H9 (cell line): ENCODE results near the gene CROCC2. TPM values are rescaled to one million over a fixed set of nuclear protein-coding genes. Genes with fewer than 3 reads are reported as not detected.

Experiments
- DNase-seq: peaks from one replicate; pipeline ENCODE4 v3.0.0-alpha.2; 2017
- H2AFZ ChIP-seq: one replicate; pipeline ENCODE4 v1.6.1; 2013; ENCODE audit warnings: mild to moderate bottlenecking, low read length, control low read depth, moderate library complexity
- H2AK5ac ChIP-seq: 2 replicates; pipeline ENCODE4 v1.6.1; 2013; ENCODE audit warnings: low read length, control low read depth, mixed read lengths; ENCODE audit not compliant: insufficient read length
- H2BK120ac ChIP-seq: one replicate; pipeline ENCODE4 v1.6.1; 2013; ENCODE audit warnings: low read depth, mild to moderate bottlenecking, low read length, control low read depth, inconsistent platforms; ENCODE audit not compliant: poor library complexity, severe bottlenecking
- H2BK12ac ChIP-seq: 2 replicates; pipeline ENCODE4 v1.6.1; 2013; ENCODE audit warnings: low read length, control low read depth, mixed read lengths, low read depth; ENCODE audit not compliant: insufficient read length
- H2BK15ac ChIP-seq: 2 replicates; pipeline ENCODE4 v1.6.1; 2013; ENCODE audit warnings: low read depth, low read length, control low read depth
- H2BK20ac ChIP-seq: one replicate; pipeline ENCODE4 v1.6.1; 2013; ENCODE audit warnings: low read depth, mild to moderate bottlenecking, low read length, control low read depth, inconsistent platforms; ENCODE audit not compliant: poor library complexity, severe bottlenecking
- H2BK5ac ChIP-seq: 2 replicates; pipeline ENCODE4 v1.6.1; 2013; ENCODE audit warnings: low read length, control low read depth, mixed read lengths; ENCODE audit not compliant: insufficient read length
- H3K14ac ChIP-seq: 2 replicates; pipeline ENCODE4 v1.6.1; 2013; ENCODE audit warnings: low read length, control low read depth; ENCODE audit not compliant: insufficient read depth
- H3K18ac ChIP-seq: 2 replicates; pipeline ENCODE4 v1.6.1; 2013; ENCODE audit warnings: low read depth, mild to moderate bottlenecking, mixed read lengths, low read length, control low read depth; ENCODE audit not compliant: insufficient read length
- H3K23ac ChIP-seq: 2 replicates; pipeline ENCODE4 v1.6.1; 2013; ENCODE audit warnings: low read length, control low read depth, mixed read lengths, low read depth; ENCODE audit not compliant: insufficient read length
- H3K23me2 ChIP-seq: 2 replicates; pipeline ENCODE4 v1.6.1; 2013; ENCODE audit warnings: low read depth, mild to moderate bottlenecking, mixed read lengths, low read length, control low read depth; ENCODE audit not compliant: insufficient read length, poor library complexity, severe bottlenecking
- H3K27ac ChIP-seq: 2 replicates; pipeline ENCODE4 v1.5.1; 2013; ENCODE audit warnings: low read length, control low read depth, mixed read lengths, low read depth; ENCODE audit not compliant: insufficient read length
- H3K27me3 ChIP-seq: 2 replicates; pipeline ENCODE4 v1.6.1; 2013; ENCODE audit warnings: low read length, control low read depth, inconsistent platforms; ENCODE audit not compliant: insufficient read depth
- H3K4ac ChIP-seq: 2 replicates; pipeline ENCODE4 v1.6.1; 2013; ENCODE audit warnings: low read depth, mild to moderate bottlenecking, control low read depth, inconsistent platforms, low read length, moderate library complexity
- H3K4me1 ChIP-seq: 2 replicates; pipeline ENCODE4 v1.6.1; 2013; ENCODE audit warnings: low read length, control low read depth, inconsistent platforms; ENCODE audit not compliant: insufficient read depth
- H3K4me2 ChIP-seq: 2 replicates; pipeline ENCODE4 v1.6.1; 2013; ENCODE audit warnings: low read length, control low read depth, mixed read lengths; ENCODE audit not compliant: insufficient read length, insufficient read depth
- H3K56ac ChIP-seq: 2 replicates; pipeline ENCODE4 v1.6.1; 2013; ENCODE audit warnings: low read depth, mild to moderate bottlenecking, mixed read lengths, low read length, control low read depth; ENCODE audit not compliant: insufficient read length
- H3K79me1 ChIP-seq: 2 replicates; pipeline ENCODE4 v1.6.1; 2013; ENCODE audit warnings: low read depth, mild to moderate bottlenecking, moderate library complexity, low read length, control low read depth, inconsistent platforms; ENCODE audit not compliant: insufficient read depth, poor library complexity, severe bottlenecking
- H3K79me2 ChIP-seq: 2 replicates; pipeline ENCODE4 v1.6.1; 2013; ENCODE audit warnings: low read length, control low read depth, inconsistent platforms; ENCODE audit not compliant: insufficient read depth
- H3K9ac ChIP-seq: 2 replicates; pipeline ENCODE4 v1.6.1; 2013; ENCODE audit warnings: low read length, control low read depth, mixed read lengths; ENCODE audit not compliant: insufficient read length; ENCODE audit errors: extremely low read depth
- H3K9me3 ChIP-seq: one replicate; pipeline ENCODE4 v1.6.1; 2013; ENCODE audit warnings: low read depth, low read length, inconsistent platforms; ENCODE audit not compliant: control insufficient read depth
- H3T11ph ChIP-seq: one replicate; pipeline ENCODE4 v1.6.1; 2013; ENCODE audit warnings: mild to moderate bottlenecking, low read length, control low read depth, inconsistent platforms
- H4K20me1 ChIP-seq: one replicate; pipeline ENCODE4 v1.6.1; 2013; ENCODE audit not compliant: control insufficient read depth, insufficient read length, insufficient read depth
- H4K5ac ChIP-seq: 2 replicates; pipeline ENCODE4 v1.6.1; 2013; ENCODE audit warnings: low read depth, mild to moderate bottlenecking, mixed read lengths, low read length, control low read depth; ENCODE audit not compliant: insufficient read length
- H4K8ac ChIP-seq: replicated peaks from 2 replicates; pipeline ENCODE4 v1.6.1; 2013; ENCODE audit warnings: low read length, control low read depth, mixed read lengths, low read depth; ENCODE audit not compliant: insufficient read length
- H4K91ac ChIP-seq: 2 replicates; pipeline ENCODE4 v1.6.1; 2013; ENCODE audit warnings: low read depth, mild to moderate bottlenecking, moderate library complexity, mixed read lengths, low read length, control low read depth; ENCODE audit not compliant: insufficient read length
- H3K27ac Mint-ChIP-seq, 3 experiments: 2 replicates in 2 of 3; 3 replicates in 1 of 3; pipeline ENCODE4 v1.8.0; 2020 to 2021; ENCODE audit warnings: mixed read lengths in 3 of 3, mild to moderate bottlenecking in 1 of 3, moderate library complexity in 1 of 3
- H3K27me3 Mint-ChIP-seq: 2 replicates; pipeline ENCODE4 v1.8.0; 2021; ENCODE audit warnings: low read depth, mild to moderate bottlenecking, moderate library complexity, mixed read lengths
- H3K36me3 Mint-ChIP-seq, 3 experiments: 2 replicates in 2 of 3; 3 replicates in 1 of 3; pipeline ENCODE4 v1.8.0; 2020 to 2021; ENCODE audit warnings: low read depth in 3 of 3, mixed read lengths in 3 of 3; ENCODE audit not compliant: insufficient read depth in 1 of 3
- H3K4me1 Mint-ChIP-seq, 2 experiments: 2 replicates each; pipeline ENCODE4 v1.8.0; 2020; ENCODE audit warnings: mixed read lengths in 2 of 2
- H3K4me3 Mint-ChIP-seq, 2 experiments: 2 replicates in 1 of 2; 3 replicates in 1 of 2; pipeline ENCODE4 v1.8.0; 2020 to 2021; ENCODE audit warnings: mild to moderate bottlenecking in 2 of 2, mixed read lengths in 2 of 2, moderate library complexity in 1 of 2
- H3K9me3 Mint-ChIP-seq, 2 experiments: 2 replicates in 1 of 2; 3 replicates in 1 of 2; pipeline ENCODE4 v1.8.0; 2020; ENCODE audit warnings: mild to moderate bottlenecking in 2 of 2, mixed read lengths in 2 of 2, moderate library complexity in 1 of 2
- WGBS: extraction: QIAGEN DNeasy Blood & Tissue Kit; methylation state at CpG from one replicate; pipeline ENCODE4 v1.1.7; 2013; ENCODE audit warnings: missing lambda C conversion rate, low lambda C conversion rate, mixed read lengths; ENCODE audit not compliant: insufficient read length; ENCODE audit errors: extremely low coverage; 5-methylcytosine and 5-hydroxymethylcytosine counted together
- total RNA-seq: library from RNA; stranded (reverse); gene quantifications from 2 replicates; pipeline ENCODE4 v1.2.1, GENCODE V29; 2021
- TF ChIP-seq, protein P1 (sequence below): fragments of 200-600 bp; sonication (generic); conservative IDR thresholded peaks from 3 replicates; pipeline ENCODE4 v1.8.0; 2021; ENCODE audit warnings: antibody characterized with exemption, mild to moderate bottlenecking

The CROCC2 gene
- total RNA-seq, 1 experiment from 2014 or later: not detected

- Histone ChIP-seq H3K4me1 (no peaks in the 10 kb centered on the region), H3K27me3 (peaks cover 2% of the 10 kb centered on the region; the same call in 1 of the 2 replicates), H3K79me2 (no peaks in the 10 kb centered on the region), H2BK20ac (no peak overlapping the region), H3K56ac (no peak overlapping the region), H3K23me2 (peaks cover 8% of the 10 kb centered on the region), H3K14ac (no peak overlapping the region), H4K20me1 (no peaks in the 10 kb centered on the region), H4K91ac (no peak overlapping the region), H4K8ac (no peak overlapping the region), H3K79me1 (no peaks in the 10 kb centered on the region), H2BK12ac (no peak overlapping the region), H2BK120ac (no peak overlapping the region), H2BK5ac (no peak overlapping the region), H2AFZ (no peak overlapping the region), H3K9ac (no peak overlapping the region), H3K18ac (no peak overlapping the region), H3K9me3 (no peaks in the 10 kb centered on the region), H4K5ac (no peak overlapping the region), H2AK5ac (no peak overlapping the region), H3K4me2 (peak overlapping the region; percentile 38), H3K27ac (no peak overlapping the region), H3K4ac (no peak overlapping the region), H3K23ac (no peak overlapping the region), H3T11ph (no peak overlapping the region), H2BK15ac (no peak overlapping the region)
- Mint-ChIP-seq H3K27ac (no peak overlapping the region), H3K9me3 (no peaks in the 10 kb centered on the region; a peak in 1 of 5 replicates), H3K27me3 (peaks cover 62% of the 10 kb centered on the region), H3K36me3 (no peaks in the 10 kb centered on the region; a peak in 1 of 7 replicates), H3K4me1 (peaks cover 0 to 6% of the 10 kb centered on the region in 2 experiments; a peak in 2 of 4 replicates), H3K4me3 (peak overlapping the region in 1 of 2 experiments; percentile 66; a peak in 3 of 5 replicates)
- no peak for DNase-seq
- no CpG with 5 or more reads among the region's 18 CpGs for WGBS
- TF ChIP-seq, protein P1, sequence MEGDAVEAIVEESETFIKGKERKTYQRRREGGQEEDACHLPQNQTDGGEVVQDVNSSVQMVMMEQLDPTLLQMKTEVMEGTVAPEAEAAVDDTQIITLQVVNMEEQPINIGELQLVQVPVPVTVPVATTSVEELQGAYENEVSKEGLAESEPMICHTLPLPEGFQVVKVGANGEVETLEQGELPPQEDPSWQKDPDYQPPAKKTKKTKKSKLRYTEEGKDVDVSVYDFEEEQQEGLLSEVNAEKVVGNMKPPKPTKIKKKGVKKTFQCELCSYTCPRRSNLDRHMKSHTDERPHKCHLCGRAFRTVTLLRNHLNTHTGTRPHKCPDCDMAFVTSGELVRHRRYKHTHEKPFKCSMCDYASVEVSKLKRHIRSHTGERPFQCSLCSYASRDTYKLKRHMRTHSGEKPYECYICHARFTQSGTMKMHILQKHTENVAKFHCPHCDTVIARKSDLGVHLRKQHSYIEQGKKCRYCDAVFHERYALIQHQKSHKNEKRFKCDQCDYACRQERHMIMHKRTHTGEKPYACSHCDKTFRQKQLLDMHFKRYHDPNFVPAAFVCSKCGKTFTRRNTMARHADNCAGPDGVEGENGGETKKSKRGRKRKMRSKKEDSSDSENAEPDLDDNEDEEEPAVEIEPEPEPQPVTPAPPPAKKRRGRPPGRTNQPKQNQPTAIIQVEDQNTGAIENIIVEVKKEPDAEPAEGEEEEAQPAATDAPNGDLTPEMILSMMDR: no peak
Observed at GRCh38 chr2:241036964-241037421, 130.9 kb downstream of the CROCC2 start.
